G401 (cell line): ENCODE measurements around the gene TPBGL. TPM values are rescaled to one million over a fixed set of nuclear protein-coding genes. Genes with fewer than 3 reads are reported as not detected.

ENCODE experiments used
- DNase-seq: peaks from one replicate; pipeline ENCODE4 v3.0.0-alpha.2; 2015; ENCODE audit warnings: low spot score
- in situ Hi-C: cut with HindIII; loops from 2 replicates; pipeline ENCODE4 v1.10.0; 2016; ENCODE audit warnings: low sequenced_read_pairs, mixed read lengths
- total RNA-seq: library from RNA; depleted of rRNA; stranded (reverse); fragments of >200 nt; shearing (Covaris generic); gene quantifications from 2 replicates; pipeline ENCODE4 v1.2.3, GENCODE V29; 2014

TPBGL gene
- total RNA-seq, 1 experiment from 2014 or later: not detected

DNA sequence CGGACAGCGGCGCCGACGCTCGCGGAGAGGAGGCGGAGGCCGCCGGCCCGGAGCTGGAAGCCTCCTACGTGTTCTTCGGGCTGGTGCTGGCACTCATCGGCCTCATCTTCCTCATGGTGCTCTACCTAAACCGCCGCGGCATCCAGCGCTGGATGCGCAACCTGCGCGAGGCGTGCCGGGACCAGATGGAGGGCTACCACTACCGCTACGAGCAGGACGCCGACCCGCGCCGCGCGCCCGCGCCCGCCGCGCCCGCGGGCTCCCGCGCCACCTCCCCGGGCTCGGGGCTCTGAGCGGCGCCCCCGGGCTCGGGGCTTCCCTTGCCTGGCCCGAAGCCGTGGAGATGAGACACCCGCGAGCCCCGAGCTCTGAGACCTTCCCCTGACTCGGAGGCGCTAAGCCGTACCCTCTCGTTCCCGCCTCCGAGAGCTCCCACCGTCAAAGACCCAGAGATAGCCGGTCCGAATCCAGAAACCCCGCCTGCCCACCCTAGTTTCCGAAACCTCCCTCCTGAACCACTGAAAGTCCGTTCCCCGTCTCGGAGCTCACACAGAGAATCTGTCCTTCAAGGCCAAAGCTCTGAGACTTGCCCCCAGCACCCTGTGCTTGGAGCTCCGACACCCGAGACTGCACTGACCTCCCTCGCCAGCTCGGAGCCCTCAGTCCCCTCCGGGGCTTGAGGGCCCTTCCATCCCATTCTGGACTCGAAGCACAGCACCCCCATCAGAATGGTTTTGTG lies 1.5 kb downstream of the TPBGL start:
- no peak for DNase-seq
- in situ Hi-C loops: no loop called here

DNA sequence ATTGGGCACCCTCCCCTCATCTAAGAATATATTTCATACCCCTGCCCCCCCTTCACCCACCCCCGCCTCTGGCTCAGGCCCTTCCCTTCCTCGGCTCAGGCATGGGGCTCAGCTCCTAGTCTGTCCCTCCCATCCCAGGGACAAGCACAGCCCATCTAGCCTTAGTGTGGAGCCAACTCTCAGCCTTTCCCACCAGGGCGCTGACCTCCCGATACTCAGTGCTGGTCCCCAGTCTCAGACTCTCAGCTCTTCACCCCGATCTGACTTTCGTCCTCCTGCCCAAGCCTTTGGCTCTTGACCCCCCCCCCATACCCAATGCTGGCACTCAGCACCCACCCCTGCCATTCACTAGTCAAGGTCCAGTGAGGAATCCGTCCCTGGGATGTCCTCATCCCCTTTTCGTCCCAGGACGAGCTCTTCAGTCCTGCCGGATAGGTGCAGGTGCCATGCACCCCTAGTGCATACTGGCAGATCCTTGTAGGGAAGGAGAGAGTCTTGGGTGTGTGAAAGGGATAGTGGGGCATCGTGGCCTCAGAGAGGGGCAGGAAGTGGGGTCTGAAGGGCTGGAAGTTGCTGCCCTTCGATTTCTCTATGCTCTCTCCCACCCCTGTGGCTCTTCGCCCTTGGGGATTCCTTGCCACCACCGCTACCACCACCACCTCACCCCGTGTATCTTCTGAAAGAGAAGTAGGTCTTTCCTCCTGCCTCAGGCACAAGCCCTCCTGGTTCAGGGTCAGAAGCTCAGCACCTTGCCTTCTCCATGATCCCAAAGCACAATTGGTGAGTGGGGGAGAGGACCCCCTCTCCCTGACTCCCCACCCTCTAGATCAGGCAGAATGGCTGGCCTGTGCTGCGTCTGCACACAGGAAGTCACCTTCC lies 2.4 kb downstream of the TPBGL start:
- DNase-seq: no peak
- in situ Hi-C loops: no loop called here

DNA sequence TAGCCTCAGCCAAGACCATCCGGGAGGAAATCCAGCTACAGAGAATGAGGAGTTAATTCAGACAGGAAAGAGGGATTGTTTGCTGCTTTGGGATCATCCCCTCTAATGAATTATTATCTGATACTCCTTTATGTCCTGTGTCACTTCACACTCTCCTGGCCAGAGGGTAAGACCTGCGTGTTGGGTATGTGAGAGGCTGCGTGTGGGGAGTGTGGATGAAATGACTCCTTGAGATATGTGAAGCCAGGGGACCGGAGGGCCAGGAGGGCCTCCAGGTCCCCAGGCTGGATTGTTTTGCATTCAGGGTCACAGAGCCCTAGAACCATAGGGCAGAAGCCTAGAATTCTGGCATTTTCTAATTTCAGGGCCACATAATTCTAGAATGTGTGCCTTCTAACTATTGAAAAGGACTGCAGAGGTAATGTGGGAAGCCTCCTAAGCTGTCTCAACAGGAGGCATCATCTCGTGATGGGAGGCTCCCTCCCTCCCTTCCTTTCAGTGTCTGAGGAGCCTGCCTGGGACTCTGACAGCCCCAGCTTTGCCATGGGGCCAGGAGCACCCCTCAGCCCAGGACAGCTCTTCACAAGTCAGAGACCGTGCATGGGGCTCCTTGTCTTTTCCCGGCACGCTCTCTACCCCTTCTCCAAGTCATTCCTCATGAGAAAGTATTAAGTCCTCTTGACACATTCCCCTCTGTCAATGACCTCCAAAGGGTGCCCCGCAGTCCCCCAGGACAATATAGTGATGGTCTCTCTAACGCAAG lies 3.7 kb downstream of the TPBGL start:
- DNase-seq: no peak
- in situ Hi-C loops: no loop called here

DNA sequence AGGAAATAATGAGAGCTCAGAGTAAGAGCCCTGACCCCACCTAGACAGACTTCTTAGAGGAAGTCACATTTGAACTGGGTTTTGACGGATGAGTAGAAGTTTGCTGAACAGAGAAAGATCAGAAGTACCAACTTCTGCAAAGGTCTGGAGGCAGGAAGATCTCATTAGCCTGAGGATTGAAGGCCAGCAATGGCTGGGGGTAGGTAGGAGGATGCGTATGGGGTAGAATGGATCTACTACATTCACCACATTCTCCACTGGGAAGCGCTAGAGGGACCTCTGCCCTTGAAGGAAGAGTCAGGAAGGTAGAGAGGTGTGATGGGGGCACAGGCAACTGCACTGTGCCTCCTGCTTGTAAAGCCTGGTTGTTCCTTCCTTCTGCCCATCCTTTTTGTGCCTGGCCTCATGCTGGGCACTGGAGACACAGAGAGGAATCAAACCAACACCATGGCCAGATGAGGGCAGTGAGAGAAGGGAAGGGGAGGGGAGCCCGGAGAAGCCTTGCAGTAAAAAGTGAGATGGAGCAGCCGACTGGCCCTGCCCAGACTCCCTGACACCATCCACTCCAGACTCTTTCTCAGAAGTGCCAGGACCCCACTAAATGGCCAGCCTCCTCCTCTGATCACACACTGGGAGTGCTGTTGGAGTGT lies 4.9 kb downstream of the TPBGL start:
- DNase-seq: no peak
- in situ Hi-C loops: no loop called here

DNA sequence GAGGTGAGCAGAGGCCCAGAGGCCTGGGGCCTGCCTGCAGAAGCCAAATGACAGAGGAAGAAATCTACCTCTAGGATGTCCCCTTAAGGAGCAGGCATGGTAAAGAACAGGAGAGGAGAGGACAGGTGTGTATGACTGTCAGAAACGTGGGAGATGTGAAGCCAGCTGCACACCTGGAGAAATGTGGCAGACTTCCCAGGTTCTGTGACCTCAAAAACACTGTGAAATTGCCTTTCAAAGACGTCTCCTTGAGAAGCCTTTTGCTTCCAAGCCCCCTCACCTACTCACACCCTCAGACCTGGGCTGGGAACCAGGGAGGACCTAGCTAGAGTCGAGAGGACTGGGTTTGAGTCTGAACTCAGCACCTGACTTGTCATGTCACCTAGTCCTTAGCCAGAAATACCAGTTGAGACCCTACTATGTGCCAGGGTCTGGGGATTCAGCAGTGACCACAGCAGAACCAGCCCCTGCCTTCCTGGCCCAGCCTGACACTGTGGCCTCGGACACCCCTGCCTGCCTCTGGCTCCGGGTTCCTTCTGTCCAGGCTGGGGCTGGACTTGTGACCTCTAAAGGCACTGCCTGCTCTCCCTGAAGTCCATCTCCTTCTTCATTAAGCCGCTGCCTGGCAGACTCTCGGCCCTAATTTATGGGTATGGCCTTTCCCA lies 5.6 kb downstream of the TPBGL start:
- in situ Hi-C loops: no loop called here
- no peak for DNase-seq

DNA sequence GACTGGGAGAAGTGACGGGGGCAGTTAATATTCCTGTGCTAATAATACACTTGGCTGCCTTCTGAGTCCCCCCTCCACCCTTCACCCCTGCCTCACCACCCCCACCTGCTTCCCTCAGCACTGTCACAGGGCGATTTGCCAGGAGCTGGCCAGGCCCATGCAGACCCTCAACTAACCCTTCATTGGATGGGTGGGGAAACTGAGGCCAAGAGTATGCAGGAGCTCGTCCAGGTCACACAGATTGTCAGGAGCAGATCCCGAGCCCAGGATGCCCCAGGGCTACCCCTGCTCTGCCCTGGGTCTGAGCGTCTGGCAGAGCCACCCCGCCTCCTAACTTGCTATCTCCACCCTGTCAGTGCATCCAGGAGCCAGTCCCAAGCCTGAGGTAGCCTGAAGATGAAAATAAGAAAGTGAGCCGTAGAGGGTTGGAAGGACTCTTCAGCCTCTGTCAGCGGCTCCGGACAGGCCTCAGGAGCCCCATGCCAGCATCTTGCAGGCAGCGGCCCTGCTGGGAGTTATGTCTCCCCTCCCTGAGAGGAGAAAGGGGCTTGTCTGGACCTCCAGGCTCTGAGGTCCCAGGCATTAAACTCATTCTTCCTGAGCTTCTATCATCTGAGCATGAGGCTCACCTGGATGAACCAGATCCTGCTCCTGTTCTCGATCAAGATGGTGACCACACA lies 6.2 kb downstream of the TPBGL start:
- no peak for DNase-seq
- in situ Hi-C loops: no loop called here

DNA sequence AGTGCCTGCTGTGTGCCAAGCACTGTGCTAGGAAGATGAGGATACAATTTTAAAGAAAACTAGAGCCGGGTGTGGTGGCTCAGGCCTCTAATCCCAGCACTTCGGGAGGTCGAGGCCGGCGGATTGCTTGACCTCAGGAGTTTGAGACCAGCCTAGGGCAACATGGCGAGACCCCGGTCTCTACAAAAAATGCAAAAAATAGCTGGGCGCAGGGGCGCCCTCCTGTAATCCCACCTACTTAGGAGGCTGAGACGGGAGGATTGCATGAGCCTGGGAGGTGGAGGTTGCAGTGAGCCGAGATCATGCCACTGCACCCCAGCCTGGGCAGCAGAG lies 8.3 kb downstream of the TPBGL start:
- DNase-seq: no peak
- in situ Hi-C loops: no loop called here

DNA sequence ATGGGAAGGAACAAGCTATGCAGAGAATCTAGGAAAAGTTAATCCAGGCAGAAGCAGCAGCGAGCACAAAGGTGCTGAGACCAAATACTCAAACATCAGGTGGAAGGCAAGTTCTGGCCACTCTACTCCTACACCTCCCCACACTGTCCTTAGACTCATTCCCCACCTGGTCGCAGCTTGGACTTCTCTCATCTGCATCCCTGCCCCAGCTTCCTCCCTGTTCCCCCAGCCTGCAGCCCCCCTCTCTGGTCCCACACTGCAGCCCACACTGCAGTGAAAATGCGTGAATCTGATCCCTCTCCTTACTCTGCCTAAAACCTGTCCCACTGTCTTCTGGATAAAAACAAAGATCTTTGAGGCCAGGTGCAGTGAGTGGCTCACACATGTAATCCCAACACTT lies 9.1 kb downstream of the TPBGL start:
- in situ Hi-C loops: no loop called here
- no peak for DNase-seq

DNA sequence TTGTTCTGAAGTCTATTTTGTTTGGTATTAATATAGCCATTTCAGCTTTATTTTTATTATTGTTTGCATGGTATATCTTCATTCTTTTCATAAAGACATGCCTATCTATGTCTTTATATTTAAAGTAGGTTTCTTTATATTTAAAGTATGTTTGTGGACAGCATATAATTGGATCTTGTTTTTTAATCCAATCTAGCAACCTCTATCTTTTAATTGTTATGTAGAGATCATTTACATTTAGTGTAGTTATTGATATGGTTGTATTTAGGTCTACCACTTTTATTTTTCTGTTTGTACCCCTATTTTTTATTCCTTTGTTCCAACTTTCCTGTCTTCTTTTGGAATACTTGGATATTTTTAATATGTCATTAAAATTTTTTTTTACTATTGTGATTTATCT lies 13.8 kb downstream of the TPBGL start:
- DNase-seq: no peak
- in situ Hi-C loops: no loop called here

DNA sequence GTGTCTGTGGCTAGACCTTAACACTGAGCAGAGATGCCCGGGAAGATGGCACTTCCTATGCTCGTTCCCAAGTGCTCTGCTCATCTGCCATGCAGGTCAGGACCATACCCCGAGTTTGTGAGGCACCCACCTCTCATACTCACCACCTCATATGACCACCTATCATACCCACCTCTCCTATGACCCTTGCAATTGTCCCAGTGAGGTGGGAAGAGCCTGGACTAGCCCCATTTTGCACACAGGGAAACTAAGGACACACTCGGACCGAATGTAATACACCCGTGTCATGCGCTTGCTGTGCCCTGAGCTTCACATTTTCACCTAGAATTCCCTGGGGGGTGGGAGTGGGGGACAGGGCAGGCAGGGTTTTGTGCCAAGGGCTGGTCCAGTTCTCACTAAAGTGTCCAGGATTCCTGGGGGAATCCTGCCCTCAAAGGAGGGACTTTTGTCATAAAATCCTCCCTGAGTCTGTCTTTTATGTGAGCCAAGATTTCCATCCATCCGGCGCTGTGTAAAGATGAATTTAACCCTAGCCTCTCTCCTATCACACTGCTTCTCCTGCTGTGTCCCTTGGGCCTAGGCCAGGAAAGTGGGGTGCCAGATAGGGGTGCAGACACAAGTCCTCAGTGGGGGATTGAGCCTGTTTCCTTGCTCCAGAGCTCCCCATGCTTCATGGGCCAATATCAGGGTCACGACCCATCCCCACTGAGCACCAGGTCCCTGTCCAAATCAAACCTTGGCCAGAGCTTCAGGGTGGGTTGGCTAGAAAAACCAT lies 20.0 kb downstream of the TPBGL start:
- no peak for DNase-seq
- in situ Hi-C loops: no loop called here

DNA sequence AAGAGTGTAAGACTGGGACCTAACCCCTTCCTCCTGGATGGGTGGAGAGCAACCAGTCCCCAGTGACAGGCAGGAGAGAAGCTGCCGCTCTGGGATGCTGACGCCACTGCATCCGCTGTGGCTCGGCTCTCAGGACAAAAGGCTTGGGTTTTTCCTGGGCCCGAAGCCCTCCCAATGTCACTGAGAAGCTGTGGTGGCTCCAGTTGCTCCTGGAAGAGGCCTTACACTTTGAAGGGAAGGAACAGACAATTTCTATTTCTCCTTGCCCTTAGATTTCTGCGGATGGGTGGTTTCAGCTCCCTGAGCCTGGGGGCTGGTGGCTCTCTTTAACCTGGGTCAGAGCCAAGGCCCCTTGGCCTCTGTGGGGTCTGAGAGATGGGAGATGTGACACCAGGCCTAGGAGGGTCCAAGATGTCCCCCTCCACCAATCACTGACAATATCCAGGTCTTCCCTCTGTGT lies 21.4 kb downstream of the TPBGL start:
- DNase-seq: no peak
- in situ Hi-C loops: no loop called here

DNA sequence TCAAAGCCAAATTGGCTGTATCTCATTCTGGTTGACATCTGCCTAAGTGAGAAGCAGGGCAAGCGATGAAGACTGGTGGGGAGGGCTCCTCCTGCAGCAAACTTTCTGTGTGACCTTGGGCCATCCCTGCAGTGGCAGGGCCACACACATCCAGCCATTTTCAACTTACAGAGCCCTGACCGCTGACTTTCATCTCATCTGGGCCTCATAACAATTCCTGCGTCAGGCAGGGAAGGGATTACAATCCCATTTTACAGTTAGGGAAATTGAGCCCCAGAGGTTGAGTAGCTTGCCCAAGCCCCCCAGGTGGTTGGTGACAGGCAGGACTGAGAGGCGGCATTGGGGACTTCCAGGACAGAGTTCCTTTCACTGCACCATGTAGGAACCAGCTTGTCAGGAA lies 21.9 kb downstream of the TPBGL start:
- no peak for DNase-seq
- in situ Hi-C loops: no loop called here

DNA sequence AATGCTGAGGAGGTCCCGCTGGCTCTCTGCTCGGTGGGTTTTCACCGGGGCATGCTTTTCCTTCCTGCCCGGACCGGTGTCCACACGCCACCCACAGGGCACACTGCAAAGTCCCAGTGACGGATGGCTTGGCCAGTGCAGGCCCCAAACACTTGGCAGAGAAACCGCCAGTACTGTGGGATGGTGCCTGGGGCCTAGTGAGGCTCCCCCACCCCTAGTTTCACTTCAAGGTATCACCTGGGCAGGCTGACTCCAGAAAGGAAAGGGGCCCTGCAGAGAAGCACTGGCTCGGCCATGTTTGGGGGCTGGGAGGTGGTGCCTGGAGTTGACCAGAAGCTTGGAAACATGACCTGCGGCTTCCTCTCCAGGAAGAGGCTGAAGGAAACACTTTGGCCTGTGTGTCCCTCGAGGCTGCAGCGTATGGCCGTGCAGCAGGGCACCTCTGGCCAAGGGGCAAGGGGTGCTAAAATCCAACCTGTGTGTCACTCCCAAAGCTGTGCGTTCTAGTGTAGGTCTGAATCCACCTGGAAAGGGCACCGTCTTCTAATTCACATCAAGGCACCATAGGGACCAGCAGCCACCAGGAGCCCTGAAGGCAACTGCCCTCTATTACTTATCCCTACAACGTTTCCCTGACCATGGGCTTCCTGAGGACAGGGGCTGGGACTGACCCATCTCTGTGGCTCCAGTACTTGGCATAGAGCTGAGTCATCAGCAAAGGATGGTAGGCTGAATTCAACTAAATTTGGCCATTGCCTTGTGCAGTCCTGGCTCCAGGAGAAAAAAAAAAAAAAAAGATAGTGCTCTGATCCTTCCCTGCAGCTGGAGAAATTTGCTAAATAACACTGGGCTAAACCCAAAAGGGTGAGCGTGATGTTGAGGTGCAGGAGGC lies 22.6 kb downstream of the TPBGL start:
- no peak for DNase-seq
- in situ Hi-C loops: no loop called here

DNA sequence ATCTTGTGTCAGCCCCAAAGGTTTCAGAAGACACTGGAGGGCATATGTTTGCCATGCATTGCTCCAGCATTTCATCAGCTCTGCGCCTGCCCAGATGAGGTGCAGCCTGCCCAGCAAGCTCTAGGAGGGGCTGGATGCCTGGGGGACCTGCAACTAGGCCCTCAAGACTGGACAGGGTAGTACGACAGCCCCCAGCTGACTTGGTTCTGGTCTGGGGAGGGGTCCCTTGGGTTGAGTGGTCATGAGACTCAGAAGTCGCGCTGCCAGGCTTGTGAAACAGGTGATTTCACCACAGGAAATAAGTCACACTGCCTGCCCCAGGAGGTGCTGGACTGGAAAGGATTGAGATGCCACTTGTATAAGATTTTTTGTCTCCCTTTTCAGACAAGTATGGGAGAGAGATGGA lies 23.4 kb downstream of the TPBGL start:
- DNase-seq: no peak
- in situ Hi-C loops: no loop called here

DNA sequence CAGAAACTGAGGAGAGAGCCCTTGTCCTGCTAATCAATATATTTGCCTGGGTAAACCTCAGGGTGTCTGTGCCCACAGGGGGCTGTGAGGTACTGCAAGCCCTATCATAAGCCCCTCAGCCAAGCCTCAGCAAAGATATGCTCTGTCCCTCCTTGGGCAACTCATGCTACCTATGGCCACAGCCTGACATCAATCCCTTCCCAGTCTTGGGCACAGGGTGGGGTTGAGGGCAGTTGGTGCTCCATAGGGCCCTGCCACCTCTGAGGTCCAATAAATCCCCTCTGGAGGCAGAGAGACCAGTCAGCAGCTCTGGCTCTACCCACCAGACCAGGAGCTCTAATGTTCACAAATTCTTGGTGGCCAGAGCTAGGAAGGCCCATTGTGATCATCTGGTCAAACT lies 23.8 kb downstream of the TPBGL start:
- DNase-seq: no peak
- in situ Hi-C loops: no loop called here

DNA sequence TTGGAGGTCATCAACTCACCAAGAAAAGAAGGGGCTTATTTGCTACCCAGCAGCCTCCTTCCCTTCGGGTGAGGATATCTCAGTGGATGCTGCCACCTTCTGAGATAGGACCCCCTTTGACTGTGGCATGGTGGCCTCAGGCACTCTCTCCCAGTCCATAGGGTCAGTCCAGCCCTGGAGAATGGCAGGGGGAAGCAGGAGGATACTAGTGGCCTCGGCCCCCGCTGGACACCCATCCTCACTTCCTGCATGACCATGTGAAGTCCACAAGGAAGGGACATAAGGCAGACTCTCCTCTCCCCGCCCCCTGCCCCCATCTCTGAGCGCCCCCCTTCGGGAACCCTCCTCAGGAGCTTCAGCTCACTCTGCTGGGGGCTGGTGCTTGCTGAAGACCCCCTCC lies 24.4 kb downstream of the TPBGL start:
- DNase-seq: no peak
- in situ Hi-C loops: no loop called here
